GM19025 (cell line): ENCODE data around the gene SP5.
"Not testable (repeated sequence)": the region's sequence is repeated elsewhere in the genome, so short reads cannot be mapped to it uniquely, and the experiment has no call there.

Experiments used
- ATAC-seq: cut with Tn5 transposase; IDR thresholded peaks from one replicate; pipeline ENCODE4 v1.9.1; 2021; ENCODE audit warnings: mild to moderate bottlenecking, low read depth, moderate library complexity; ENCODE audit not compliant: unreplicated experiment

SP5 gene

GRCh38 chr2:170715062-170715931, at the start of gene SP5:
Gene SP5 (plus strand): TSS chr2:170715337. CDS start chr2:170715513, 176 bp downstream.
- no peak for ATAC-seq

DNA sequence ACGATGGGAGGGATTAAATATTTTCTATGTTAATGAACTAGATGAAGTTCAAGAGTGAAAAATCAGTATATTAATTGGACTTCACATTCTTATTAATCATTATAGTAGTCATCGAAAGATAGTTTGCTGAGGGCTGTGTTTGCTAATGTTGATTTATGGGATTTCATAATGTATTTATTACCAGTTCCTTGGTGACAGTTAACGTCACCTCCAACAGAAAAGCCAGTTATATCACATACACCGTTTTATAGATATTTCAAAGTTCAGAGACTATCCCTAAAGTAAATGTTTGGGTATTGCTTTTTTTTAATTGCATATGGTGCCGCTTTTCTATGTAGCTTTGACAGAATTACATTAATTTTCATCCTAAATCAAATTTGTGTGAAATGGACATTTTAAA, 49.4 kb upstream of the SP5 start:
- ATAC-seq, result no peak

DNA sequence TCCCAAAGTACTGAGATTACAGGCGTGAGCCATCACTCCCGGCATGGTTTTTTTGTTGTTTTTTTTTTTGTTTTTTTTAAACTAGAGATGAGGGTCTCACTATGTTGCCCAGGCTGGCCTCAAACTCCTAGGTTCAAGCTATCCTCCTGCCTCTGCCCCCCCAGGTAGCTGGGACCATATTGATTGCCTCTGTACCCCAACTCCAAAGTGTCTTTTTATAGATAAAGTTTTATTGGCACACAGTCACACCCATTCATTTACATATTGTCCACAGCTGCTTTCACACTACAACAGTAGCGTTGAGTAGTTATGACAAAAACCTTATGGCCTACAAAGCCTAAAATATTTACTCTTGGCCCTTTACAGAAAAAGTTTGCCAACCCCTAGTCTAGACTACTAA, 45.2 kb upstream of the SP5 start:
- ATAC-seq, result no peak

DNA sequence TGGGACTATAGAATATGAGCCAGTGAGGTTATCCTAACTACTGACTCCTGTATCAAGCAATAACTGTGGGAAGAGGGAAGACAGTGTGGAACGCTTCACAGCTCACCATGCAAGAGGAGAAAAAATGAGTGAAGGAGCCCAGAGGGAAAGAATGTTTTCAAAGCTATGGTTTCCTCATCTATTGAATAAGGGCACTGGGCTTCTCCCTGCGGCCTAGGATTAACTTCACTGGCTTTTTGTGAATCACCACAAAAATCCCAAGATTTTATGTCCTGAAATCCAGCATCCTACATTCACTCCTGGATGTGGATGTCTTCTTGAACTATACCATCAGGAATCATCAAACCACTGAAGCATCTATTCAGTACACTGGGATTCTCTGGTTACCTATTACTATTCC, 44.5 kb upstream of the SP5 start:
- ATAC-seq, result no peak

GRCh38 chr2:170671079-170671478, 44.1 kb upstream of the SP5 start:
- ATAC-seq, result no peak

- not testable (repeated sequence) for ATAC-seq
These were observed 40.9 kb upstream of the SP5 start for GRCh38 chr2:170674282-170674681.

GRCh38 chr2:170675701-170676100, 39.4 kb upstream of the SP5 start:
- ATAC-seq, result no peak

DNA sequence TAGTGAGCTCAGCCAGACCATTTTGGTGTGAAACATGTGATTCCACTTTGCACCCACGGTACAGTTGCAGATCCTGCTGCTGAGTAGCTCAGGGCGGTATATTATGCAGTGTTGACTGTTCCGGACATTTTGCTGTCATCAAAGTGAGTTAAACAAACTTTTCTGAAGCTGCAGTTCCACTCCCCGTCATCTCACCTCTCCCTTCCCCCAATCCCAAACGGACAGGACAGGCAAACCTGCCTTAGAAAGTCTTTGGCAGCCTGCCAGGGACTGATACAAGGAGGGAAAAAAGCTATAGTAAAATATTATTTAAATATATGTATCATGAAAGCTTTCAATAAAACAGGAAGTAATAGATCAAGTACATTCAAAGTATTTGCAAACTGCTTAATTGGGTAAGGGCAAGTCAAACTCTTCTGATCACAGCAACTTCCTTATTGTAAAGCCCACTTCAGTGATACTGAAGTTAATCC, 35.5 kb upstream of the SP5 start:
- ATAC-seq, result no peak

DNA sequence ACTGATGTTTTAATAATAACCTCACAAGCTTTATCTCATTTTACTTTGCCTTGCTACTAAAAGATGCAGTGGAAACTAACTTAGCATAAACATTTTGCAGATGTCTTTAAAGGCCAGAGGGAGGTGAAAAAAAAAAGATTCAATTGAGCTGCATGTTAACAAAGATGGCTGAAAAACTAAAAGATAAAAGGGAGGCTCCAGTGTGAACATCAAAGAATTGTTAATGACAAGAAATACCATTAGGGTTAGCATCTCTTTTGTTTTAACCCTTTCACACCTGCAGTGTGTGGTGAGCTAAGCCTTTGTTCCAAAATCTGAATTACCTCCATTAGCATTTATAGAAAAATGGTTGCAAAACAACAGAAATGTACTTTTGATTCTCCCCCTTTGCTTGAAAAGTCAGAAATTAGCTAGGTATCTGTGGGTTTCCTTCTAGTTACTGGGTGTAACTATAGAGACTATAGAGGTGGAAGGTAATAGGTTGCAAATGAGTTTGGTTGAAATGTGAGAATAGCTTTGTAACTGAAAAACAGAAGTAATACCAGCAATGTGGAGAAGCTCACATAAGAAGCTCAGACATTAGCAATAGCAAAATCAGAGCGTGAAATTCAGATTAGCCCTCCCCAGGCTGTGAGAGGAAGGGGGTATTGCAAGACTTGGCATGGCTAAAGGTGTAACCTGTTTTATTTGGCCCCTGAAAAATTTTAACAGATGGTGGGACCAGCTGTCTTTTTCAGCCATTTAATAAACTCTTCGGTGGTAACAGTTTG, 34.8 kb upstream of the SP5 start:
- ATAC-seq, result peak; percentile 87

GRCh38 chr2:170681311-170681710, 33.8 kb upstream of the SP5 start:
- no peak for ATAC-seq

- no peak for ATAC-seq
These were observed 29.5 kb upstream of the SP5 start for GRCh38 chr2:170685591-170685990.

- no peak for ATAC-seq
These were observed 25.7 kb upstream of the SP5 start for GRCh38 chr2:170689481-170689880.

GRCh38 chr2:170690640-170691039, 24.5 kb upstream of the SP5 start:
- ATAC-seq, result no peak

DNA sequence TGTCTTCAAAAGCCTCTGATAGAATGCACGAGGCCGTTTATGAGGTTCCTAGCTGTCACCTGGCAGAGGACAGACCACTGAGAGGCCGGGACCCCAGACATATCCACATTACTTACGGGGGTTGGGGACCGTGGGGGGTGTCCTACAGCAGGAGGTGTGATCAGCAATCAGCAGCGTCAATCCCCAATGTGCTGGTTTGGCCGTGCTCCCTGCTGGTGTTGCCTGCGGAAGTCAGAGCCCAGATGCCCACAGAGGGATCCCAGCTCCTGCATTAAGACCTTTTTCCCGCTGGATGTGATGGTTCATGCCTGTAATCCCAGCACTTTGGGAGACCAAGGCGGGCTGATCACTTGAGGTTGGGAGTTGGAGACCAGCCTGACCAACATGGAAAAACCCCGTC, 20.8 kb upstream of the SP5 start:
- no peak for ATAC-seq

DNA sequence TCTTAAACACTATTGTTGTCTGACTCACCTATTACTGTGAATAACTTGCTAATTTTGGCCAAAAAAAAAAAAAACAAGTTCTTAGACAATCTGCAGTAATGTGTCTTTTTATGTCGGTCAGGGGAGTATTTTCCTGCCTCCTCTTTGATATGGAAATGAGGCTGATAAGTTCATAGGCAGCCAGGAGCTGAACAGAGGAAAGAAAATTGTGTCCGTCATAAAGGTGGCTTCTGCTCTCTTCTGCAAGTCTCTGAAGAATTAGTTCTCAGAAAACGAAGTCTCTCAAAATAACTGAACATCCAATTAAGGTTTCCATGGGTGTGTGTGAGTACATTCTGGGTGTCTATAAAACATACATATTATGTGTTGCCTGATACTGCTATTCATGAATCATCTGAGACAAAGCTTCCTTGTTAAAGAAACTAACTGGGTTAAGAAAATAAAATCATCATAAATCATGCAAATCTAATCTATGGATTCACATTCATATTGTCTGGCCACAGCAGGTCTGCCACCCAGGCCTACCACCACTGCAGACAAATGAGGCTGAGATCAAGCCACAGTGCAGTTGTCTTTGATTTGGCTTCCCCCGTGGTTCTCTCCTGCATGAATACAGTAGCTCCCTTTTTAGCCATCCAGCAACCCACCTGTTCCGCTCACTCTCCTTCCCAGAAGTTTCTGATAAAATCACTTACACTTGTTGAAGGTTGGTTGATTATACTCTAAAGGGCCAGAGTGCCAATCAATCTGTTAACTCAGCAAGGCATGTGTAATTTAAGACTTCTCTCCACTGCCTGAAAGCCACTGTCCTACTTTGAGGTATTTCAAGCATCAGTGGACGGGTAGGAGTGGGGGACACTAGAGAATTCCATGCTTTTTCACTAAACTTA, 19.4 kb upstream of the SP5 start:
- ATAC-seq, result no peak

- ATAC-seq, result no peak
These were observed 18.2 kb upstream of the SP5 start for GRCh38 chr2:170696948-170697347.

GRCh38 chr2:170701011-170701410, 14.1 kb upstream of the SP5 start:
- ATAC-seq, result no peak

DNA sequence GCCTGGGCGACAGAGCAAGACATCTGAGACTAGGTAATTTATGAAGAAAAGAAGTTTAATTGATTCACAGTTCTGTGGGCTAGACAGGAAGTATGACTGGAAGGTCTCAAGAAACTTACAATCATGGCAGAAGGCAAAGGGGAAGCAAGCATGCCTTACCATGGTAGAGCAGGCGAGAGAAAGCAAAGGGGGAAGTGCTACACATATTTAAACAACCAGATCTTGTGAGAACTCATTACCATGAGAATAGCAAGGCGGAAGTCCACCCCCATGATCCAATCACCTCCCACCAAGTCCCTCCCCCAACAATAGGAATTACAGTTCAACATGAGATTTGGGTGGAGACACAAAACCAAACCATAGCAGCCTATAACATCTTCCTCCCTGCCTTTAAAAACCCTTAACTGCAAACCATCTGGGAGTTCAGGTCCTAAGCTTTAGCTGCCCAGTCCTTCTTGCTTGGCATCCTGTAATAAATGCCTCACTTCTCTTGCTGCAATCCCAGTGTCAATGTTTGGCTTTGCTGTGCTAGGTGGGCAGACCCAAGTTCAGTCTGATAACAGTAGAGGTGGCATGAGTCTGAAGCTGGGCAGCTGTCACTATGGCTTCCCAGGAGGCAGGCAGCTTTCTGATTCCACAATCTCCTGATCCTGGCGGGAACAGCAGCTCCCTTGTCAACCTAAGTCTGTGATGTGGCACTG, 11.2 kb upstream of the SP5 start:
- no peak for ATAC-seq

- ATAC-seq, result no peak
These were observed 7.0 kb upstream of the SP5 start for GRCh38 chr2:170707821-170708795.
